ENCODE measurements around the gene UQCRHL. TPM values are rescaled to one million over a fixed set of nuclear protein-coding genes. Genes with fewer than 3 reads are reported as not detected.

Gene UQCRHL
- total RNA-seq, 1 experiment from 2014 or later: 11.2 TPM

GRCh38 chr1:15820478-15820877 lies 13.0 kb upstream of the UQCRHL start:
- DNase-seq: no peak

GRCh38 chr1:15816674-15817073 lies 9.2 kb upstream of the UQCRHL start:
- Histone ChIP-seq H4K20me1 (ENCODE audit: low read length) (no peaks in the 10 kb centered on the region), H3K36me3 (ENCODE audit: low read depth, low read length) (no peaks in the 10 kb centered on the region), H3K79me2 (ENCODE audit: low read length) (no peaks in the 10 kb centered on the region), H3K4me3 (ENCODE audit: low read length) (no peak overlapping the region), H2AFZ (ENCODE audit: low read length) (no peak overlapping the region), H3F3A (ENCODE audit: low read length, unreplicated experiment) (no peaks in the 10 kb centered on the region), H3K9me3 (ENCODE audit: low read length) (no peaks in the 10 kb centered on the region), H3K27me3 (ENCODE audit: low read length) (no peaks in the 10 kb centered on the region), H3K9me2 (replicated peaks; ENCODE audit: low read length) (no peaks in the 10 kb centered on the region), H3K4me1 (ENCODE audit: insufficient read depth, low read length) (peaks cover 4% of the 10 kb centered on the region; the same call in 1 of the 2 replicates), H3K27ac (ENCODE audit: low read length) (no peak overlapping the region), H3K9ac (ENCODE audit: low read length) (no peak overlapping the region), H3K4me2 (ENCODE audit: low read length) (no peak overlapping the region)
- DNase-seq (no peak), ATAC-seq (no peak)
- intact Hi-C loops (cut with micrococcal nuclease): no loop called here
- BruUV-seq (replicated peaks): no TSS peak
- TF ChIP-seq CTCF (conservative IDR thresholded peaks at IDR 0.05; ENCODE audit: low read depth, low read length) (no peak), EZH2phosphoT487 (IDR thresholded peaks at IDR 0.05; ENCODE audit: borderline replicate concordance, low read length) (no peak), EZH2 (IDR thresholded peaks at IDR 0.05; ENCODE audit: low read length, unreplicated experiment) (no peak)
- ChIA-PET CTCF (no interaction called here), POLR2A (ENCODE audit: unreplicated experiment) (no interaction called here)

More at GRCh38 chr1:15820478-15820877, 13.0 kb upstream of the UQCRHL start:
- Histone ChIP-seq H3K27me3 (ENCODE audit: low read length) (no peaks in the 10 kb centered on the region), H3K9me3 (ENCODE audit: low read length) (no peaks in the 10 kb centered on the region), H3K4me1 (ENCODE audit: insufficient read depth, low read length) (peaks cover 3% of the 10 kb centered on the region; the same call in 1 of the 2 replicates), H3K9me2 (replicated peaks; ENCODE audit: low read length) (no peaks in the 10 kb centered on the region), H2AFZ (ENCODE audit: low read length) (no peak overlapping the region), H3K4me3 (ENCODE audit: low read length) (no peak overlapping the region), H3K4me2 (ENCODE audit: low read length) (no peak overlapping the region), H3K27ac (ENCODE audit: low read length) (no peak overlapping the region), H3K9ac (ENCODE audit: low read length) (no peak overlapping the region), H3F3A (ENCODE audit: low read length, unreplicated experiment) (no peaks in the 10 kb centered on the region), H3K36me3 (ENCODE audit: low read depth, low read length) (no peaks in the 10 kb centered on the region), H4K20me1 (ENCODE audit: low read length) (no peaks in the 10 kb centered on the region), H3K79me2 (ENCODE audit: low read length) (no peaks in the 10 kb centered on the region)
- intact Hi-C loops (cut with micrococcal nuclease): no loop called here
- ChIA-PET POLR2A (ENCODE audit: unreplicated experiment) (interaction anchor here (0.6 kb wide), 1 partner anchor 9 kb away, joined by 7 read pairs; no protein-coding TSS in a partner anchor), CTCF (no interaction called here)
- TF ChIP-seq EZH2phosphoT487 (IDR thresholded peaks at IDR 0.05; ENCODE audit: borderline replicate concordance, low read length): no peak
- no TSS peak for BruUV-seq (replicated peaks)
- no peak for ATAC-seq

GRCh38 chr1:15810073-15810472 lies 2.6 kb upstream of the UQCRHL start:
- intact Hi-C loops (cut with micrococcal nuclease): no loop called here
- no peak overlapping the region for H3K27ac ChIP-seq (ENCODE audit: low read length)
- H3K79me2 ChIP-seq (ENCODE audit: low read length): no peaks in the 10 kb centered on the region
- H3K27me3 ChIP-seq (ENCODE audit: low read length): no peaks in the 10 kb centered on the region
- no peaks in the 10 kb centered on the region for H3K36me3 ChIP-seq (ENCODE audit: low read depth, low read length)
- no peaks in the 10 kb centered on the region for H3F3A ChIP-seq (ENCODE audit: low read length, unreplicated experiment)
- H3K9me3 ChIP-seq (ENCODE audit: low read length): no peaks in the 10 kb centered on the region
- no peak overlapping the region for H2AFZ ChIP-seq (ENCODE audit: low read length)
- no peak overlapping the region for H3K4me2 ChIP-seq (ENCODE audit: low read length)
- ChIA-PET CTCF (no interaction called here), POLR2A (ENCODE audit: unreplicated experiment) (no interaction called here)
- no peak overlapping the region for H3K9ac ChIP-seq (ENCODE audit: low read length)
- H3K4me1 ChIP-seq (ENCODE audit: insufficient read depth, low read length): peaks cover 8% of the 10 kb centered on the region
- H4K20me1 ChIP-seq (ENCODE audit: low read length): no peaks in the 10 kb centered on the region
- H3K9me2 ChIP-seq (replicated peaks; ENCODE audit: low read length): no peaks in the 10 kb centered on the region
- no peak for DNase-seq
- ATAC-seq: no peak
- no peak overlapping the region for H3K4me3 ChIP-seq (ENCODE audit: low read length)
- BruUV-seq (replicated peaks): no TSS peak
- TF ChIP-seq EZH2 (IDR thresholded peaks at IDR 0.05; ENCODE audit: low read length, unreplicated experiment) (no peak), EZH2phosphoT487 (IDR thresholded peaks at IDR 0.05; ENCODE audit: borderline replicate concordance, low read length) (no peak), CTCF (conservative IDR thresholded peaks at IDR 0.05; ENCODE audit: low read depth, low read length) (no peak)

All from PC-3 (cell line).